Large intestine (tissue), 3 donors: Measurements from ENCODE around the gene USP28. TPM values are rescaled to one million over a fixed set of nuclear protein-coding genes. Genes with fewer than 3 reads are reported as not detected.
"Not testable (repeated sequence)": the region's sequence is repeated elsewhere in the genome, so short reads cannot be mapped to it uniquely, and the experiment has no call there.

Experiments used
- DNase-seq, 2 donors: peaks; one replicate each; pipeline versions ENCODE4 v3.0.0 to v3.0.0-alpha.2; 2013
- H3K27ac ChIP-seq: one replicate; pipeline ENCODE4 v1.5.1; 2013; ENCODE audit warnings: low read length
- H3K27me3 ChIP-seq: 2 replicates; pipeline ENCODE4 v1.6.1; 2013; ENCODE audit warnings: low read length; ENCODE audit not compliant: control insufficient read depth, insufficient read depth
- H3K36me3 ChIP-seq: 2 replicates; pipeline ENCODE4 v1.6.1; 2013; ENCODE audit warnings: low read length; ENCODE audit not compliant: control insufficient read depth, insufficient read depth
- H3K4me1 ChIP-seq: one replicate; pipeline ENCODE4 v1.6.1; 2013; ENCODE audit warnings: low read length; ENCODE audit not compliant: control insufficient read depth, insufficient read depth
- H3K4me3 ChIP-seq: one replicate; pipeline ENCODE4 v1.5.1; 2013; ENCODE audit warnings: low read length
- H3K9me3 ChIP-seq: one replicate; pipeline ENCODE4 v1.6.1; 2013; ENCODE audit warnings: mild to moderate bottlenecking, low read depth, low read length, moderate library complexity; ENCODE audit not compliant: control insufficient read depth
- WGBS: methylation state at CpG from one replicate; pipeline ENCODE4 v1.1.5; 2013; ENCODE audit warnings: low lambda C conversion rate; ENCODE audit not compliant: insufficient coverage; 5-methylcytosine and 5-hydroxymethylcytosine counted together
- polyA plus RNA-seq: library from polyadenylated mRNA; unstranded; fragments of 120-200 nt; gene quantifications from one replicate; pipeline ENCODE4 v1.2.1, GENCODE V29; 2013

The USP28 gene
- polyA plus RNA-seq, 1 donor = 35.6 TPM

DNA sequence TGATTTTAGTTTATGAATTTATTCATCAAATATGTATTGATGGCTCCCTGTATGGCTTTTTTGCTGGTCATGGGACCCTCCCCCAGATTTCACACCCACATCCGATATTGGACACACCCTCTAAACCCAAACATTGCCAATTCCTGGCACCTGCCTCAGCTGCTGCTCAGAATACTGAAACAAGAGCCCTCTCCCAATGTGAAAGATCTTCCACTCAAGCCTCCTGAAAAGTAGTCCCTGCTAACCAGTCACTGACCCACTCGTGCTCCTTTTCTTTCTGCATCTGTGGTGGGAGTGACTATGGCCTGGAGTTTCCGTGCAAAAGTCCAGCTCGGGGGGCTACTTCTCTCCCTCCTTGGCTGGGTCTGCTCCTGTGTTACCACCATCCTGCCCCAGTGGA is 95.9 kb downstream of the USP28 start, which contains the start of gene CLDN25:
TSS of gene CLDN25 (plus strand) at position 301 of the 400 bp plus-strand sequence. CDS start at position 301, 0 bp downstream.
- Histone ChIP-seq H3K4me1 (no peaks in the 10 kb centered on the region), H3K27me3 (peaks cover 17% of the 10 kb centered on the region), H3K36me3 (no peaks in the 10 kb centered on the region), H3K9me3 (no peaks in the 10 kb centered on the region), H3K27ac (no peak within 1 kb of the TSS), H3K4me3 (no peak within 1 kb of the TSS)
- DNase-seq = no peak
- no CpG with 5 or more reads among the region's 4 CpGs for WGBS

DNA sequence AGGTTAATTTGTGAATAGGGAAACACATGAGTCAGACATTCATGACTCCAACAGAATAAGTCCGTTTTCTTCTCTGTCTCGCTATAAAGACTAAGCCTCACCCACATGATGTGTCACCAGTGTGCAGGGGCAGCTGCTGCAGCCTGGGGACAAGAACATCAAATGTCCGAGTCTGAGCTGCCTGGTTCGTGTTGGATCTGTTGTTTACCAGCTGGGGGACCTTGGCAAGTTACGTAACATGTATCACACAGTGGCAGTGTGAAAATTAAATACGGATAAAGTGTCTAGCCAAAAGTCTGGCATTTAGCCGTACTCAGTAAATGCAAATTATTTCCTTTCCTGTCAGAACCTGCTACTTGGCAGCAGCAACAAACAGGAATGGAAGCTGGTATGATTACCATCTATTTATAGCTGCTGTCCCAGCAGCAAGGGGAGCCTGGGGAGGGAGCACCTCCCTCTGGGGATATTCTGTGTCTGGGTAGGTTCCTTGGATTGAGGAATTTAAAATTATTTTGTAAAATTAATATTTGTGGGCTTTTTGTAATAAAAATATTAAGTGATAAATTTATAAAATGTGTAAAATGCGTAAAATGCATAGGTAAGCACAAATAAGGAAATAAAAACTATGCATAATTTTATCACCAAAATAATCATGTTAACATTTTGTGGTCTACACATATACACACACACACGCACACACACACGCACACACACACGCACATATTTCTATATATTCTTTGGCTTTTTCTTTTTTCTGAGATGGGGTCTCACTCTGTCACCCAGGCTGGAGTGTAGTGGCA is 97.1 kb downstream of the USP28 start:
- 100% methylated on average over 1 of the region's 11 CpGs for WGBS
- Histone ChIP-seq H3K9me3 (no peaks in the 10 kb centered on the region), H3K27ac (no peak overlapping the region), H3K4me1 (no peaks in the 10 kb centered on the region), H3K4me3 (no peak overlapping the region), H3K36me3 (no peaks in the 10 kb centered on the region), H3K27me3 (peaks cover 17% of the 10 kb centered on the region)
- DNase-seq = peak; percentile 7 to 9

DNA sequence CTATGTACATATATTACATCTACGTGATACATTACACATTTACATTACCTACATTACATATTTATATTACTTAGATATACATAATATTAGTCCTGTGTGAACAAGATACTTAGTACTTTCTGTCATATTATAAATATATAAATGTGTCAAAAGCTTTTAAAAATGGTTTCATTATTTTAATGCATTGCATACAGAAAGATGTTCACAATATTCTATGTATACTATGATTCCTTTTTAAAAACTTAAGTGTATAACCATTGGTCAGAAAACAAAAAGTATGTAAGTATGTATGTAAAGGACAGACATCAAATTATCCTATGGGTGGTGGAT is 101.2 kb downstream of the USP28 start:
- H3K9me3 ChIP-seq = no peaks in the 10 kb centered on the region
- H3K4me3 ChIP-seq = peak overlapping the region; percentile 88
- 0% methylated on average over 1 of the region's 1 CpG for WGBS
- H3K4me1 ChIP-seq = no peaks in the 10 kb centered on the region
- peaks cover 9% of the 10 kb centered on the region for H3K36me3 ChIP-seq
- DNase-seq = no peak
- H3K27me3 ChIP-seq = peaks cover 8% of the 10 kb centered on the region
- H3K27ac ChIP-seq = peak overlapping the region; percentile 59

DNA sequence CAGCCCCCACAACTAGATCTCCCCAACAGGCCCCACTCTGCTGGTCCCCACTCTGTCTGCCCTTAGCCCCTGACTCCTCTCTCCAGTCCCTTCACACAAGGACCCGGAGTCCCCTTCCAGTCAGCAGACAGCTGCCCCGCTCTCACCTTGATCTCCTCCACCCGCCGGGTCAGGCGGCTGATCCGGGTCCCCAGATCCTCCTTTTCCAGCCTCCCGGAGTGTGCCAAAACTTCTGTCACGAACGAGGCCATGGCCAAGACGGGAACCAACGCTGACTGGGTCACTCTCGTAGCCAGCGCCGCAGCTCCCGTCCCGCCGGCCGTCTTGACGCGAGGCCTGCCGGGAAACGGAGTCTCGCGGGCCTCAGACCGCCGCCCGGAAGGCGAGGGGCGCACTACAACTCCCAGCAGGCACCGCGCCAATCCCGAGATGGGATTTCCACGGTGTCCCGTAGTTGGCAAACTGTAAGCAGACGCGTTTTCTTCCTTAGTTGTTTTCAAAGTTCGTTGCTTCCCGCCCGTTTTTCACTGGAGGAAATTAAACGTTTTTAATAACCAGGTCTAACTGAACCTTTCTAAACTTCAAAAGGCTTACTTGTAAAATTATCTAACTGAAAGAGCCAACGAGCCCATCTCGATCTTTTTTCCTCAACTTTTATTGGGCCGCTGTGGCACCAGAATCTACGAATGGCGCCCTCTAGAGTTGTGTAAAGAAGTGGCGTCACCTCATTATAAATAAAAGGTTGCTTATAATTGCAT is 101.8 kb downstream of the USP28 start, which contains the start of gene ZW10:
TSS of gene ZW10 (minus strand) at position 277 of the 758 bp plus-strand sequence. CDS start at position 251, 26 bp downstream.
- Histone ChIP-seq H3K4me1 (no peaks in the 10 kb centered on the region), H3K27ac (peak within 1 kb of the TSS; percentile 79), H3K9me3 (no peaks in the 10 kb centered on the region), H3K36me3 (peaks cover 13% of the 10 kb centered on the region), H3K4me3 (peak within 1 kb of the TSS; percentile 88), H3K27me3 (peaks cover 8% of the 10 kb centered on the region)
- peak; percentile 97 to 98 for DNase-seq
- WGBS = no CpG with 5 or more reads among the region's 46 CpGs

DNA sequence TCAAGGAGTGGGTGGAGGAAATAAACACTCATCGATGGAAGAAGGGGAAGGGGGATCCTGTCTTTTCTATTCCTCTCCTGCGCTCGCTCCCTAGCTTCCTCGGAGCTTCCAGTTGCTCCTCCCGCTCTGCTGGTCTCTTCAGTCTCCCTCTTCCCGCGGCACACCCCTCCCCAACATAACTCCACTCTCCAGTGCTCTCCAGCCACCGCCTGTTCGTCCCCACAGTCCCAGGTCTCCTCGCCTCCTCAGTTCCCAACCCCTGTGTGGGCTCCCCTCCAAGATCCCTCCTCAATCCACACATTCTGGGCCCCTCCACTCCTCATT is 102.3 kb downstream of the USP28 start:
- Histone ChIP-seq H3K36me3 (peaks cover 17% of the 10 kb centered on the region), H3K27me3 (peaks cover 6% of the 10 kb centered on the region), H3K27ac (peak overlapping the region; percentile 79), H3K4me1 (no peaks in the 10 kb centered on the region), H3K9me3 (no peaks in the 10 kb centered on the region), H3K4me3 (peak overlapping the region; percentile 88)
- no CpG with 5 or more reads among the region's 10 CpGs for WGBS
- peak in 1 of 2 donors; percentile 2 for DNase-seq

DNA sequence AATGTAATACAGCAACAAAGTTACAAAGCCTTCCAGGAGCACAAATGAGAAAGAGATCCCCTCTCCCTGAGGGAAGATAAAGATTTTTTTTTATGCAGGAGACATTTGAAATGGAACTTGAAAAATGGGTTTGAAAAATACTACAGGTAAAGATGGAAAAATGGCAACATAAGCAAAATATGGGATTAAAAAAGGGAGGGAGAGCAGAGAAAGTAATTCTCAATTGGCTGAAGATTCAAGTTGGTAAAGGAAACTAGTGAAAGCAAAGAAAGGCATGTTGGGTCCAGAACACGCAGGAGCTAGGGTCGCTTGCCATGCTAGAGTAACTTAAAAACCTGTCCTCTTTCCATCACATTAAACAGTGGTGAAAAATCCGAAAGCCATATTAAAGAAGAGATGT is 103.4 kb downstream of the USP28 start:
- peaks cover 5% of the 10 kb centered on the region for H3K27me3 ChIP-seq
- no peak for DNase-seq
- H3K4me1 ChIP-seq = no peaks in the 10 kb centered on the region
- no peaks in the 10 kb centered on the region for H3K9me3 ChIP-seq
- H3K36me3 ChIP-seq = peaks cover 25% of the 10 kb centered on the region
- no peak overlapping the region for H3K27ac ChIP-seq
- 80% methylated on average over 1 of the region's 3 CpGs for WGBS
- H3K4me3 ChIP-seq = no peak overlapping the region

DNA sequence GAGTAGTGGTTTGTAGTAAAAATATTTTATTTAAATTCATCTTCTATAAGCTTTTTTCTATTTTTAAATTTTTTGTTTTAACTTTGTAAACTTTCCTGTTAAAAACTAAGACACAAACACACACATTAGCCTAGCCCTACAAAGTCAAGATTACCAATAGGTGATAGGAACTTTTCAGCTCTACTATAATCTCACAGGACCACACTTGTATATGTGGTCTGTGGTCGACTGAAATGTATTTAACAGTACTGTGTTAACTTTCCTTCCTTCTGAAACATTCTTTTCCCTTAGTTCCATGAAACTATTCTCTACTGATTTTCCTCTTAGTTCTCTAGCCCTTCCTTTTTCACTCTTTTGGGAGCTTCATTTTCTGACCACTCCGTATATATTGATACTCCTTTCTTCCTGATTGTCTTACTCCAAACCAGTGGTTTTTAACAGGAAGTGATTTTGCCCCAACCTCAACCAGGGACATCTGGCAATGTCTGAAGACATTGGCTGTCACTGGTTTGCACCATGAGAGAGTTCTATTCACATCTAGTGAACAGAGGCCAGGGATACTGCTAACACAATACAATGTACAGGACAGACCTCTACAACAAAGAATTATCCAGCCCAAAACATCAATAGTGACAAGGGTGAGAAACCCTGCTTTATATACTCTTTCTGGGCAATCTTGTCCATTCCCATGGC is 110.7 kb downstream of the USP28 start:
- no peak for DNase-seq
- no peaks in the 10 kb centered on the region for H3K4me1 ChIP-seq
- H3K4me3 ChIP-seq = no peak overlapping the region
- H3K9me3 ChIP-seq = no peaks in the 10 kb centered on the region
- peaks cover 45% of the 10 kb centered on the region for H3K36me3 ChIP-seq
- no peak overlapping the region for H3K27ac ChIP-seq
- no peaks in the 10 kb centered on the region for H3K27me3 ChIP-seq
- WGBS = 100% methylated on average over 2 of the region's 2 CpGs

DNA sequence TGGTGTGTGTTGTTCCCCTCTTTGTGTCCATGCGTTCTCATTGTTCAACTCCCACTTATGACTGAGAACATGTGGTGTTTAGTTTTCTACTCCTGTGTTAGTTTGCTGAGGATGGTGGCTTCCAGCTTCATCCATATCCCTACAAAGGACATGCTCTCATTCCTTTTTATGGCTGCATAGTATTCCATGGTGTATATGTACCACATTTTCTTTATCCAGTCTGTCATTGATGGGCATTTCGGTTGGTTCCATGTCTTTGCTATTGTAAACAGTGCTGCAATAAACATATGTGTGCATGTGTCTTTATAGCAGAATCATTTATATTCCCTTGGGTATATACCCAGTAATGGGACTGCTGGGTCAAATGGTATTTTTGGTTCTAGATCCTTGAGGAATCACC is 112.3 kb downstream of the USP28 start:
- H3K4me1 ChIP-seq, H3K9me3 ChIP-seq, H3K27ac ChIP-seq, DNase-seq, H3K4me3 ChIP-seq, H3K27me3 ChIP-seq: not testable (repeated sequence)
- peaks cover 47% of the 10 kb centered on the region for H3K36me3 ChIP-seq
- WGBS = no CpG with 5 or more reads among the region's 2 CpGs

DNA sequence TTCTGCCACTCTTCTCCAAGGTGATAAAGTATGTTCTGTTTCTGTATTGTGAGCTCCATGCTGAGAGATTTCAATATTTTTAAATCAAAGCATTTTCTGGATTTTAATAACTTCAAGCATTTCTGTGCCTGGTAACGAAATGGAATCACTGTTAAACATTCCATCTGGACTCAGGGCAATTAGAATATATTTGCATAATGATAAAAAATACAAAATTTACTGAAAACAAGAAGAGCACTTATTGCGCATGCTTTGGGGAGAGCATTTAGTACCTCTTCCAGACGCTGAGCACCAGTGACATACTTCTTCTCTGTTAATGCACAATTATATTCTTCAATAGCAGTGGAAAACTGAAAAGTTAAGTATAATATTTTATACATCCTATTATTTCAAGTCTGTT is 115.1 kb downstream of the USP28 start:
- no peak overlapping the region for H3K4me3 ChIP-seq
- peaks cover 45% of the 10 kb centered on the region for H3K36me3 ChIP-seq
- DNase-seq = no peak
- H3K4me1 ChIP-seq = no peaks in the 10 kb centered on the region
- H3K27me3 ChIP-seq = no peaks in the 10 kb centered on the region
- H3K9me3 ChIP-seq = no peaks in the 10 kb centered on the region
- H3K27ac ChIP-seq = no peak overlapping the region
- 100% methylated on average over 1 of the region's 3 CpGs for WGBS

DNA sequence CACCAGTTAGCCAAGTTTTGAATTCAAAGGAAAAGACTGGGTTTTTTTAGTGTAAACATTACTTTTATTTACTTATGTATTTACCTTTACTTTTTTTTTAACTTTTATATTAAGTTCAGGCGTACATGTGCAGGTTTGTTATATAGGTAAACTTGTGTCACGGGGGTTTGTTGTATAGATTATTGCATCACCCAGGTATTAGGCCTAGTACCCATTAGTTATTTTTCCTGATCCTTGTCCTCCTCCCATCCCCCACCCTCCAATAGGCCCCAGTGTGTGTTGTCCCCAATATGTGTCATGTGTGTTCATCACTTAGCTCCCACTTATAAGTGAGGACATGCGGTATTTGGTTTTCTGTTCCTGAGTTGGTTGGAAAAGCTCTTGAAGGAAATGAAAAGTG is 122.4 kb downstream of the USP28 start:
- Histone ChIP-seq H3K27ac (no peak overlapping the region), H3K9me3 (no peaks in the 10 kb centered on the region), H3K27me3 (no peaks in the 10 kb centered on the region), H3K4me1 (no peaks in the 10 kb centered on the region), H3K4me3 (no peak overlapping the region), H3K36me3 (peaks cover 35% of the 10 kb centered on the region)
- 83% methylated on average over 1 of the region's 3 CpGs for WGBS
- no peak for DNase-seq
